ENCODE results near the gene TC2N. TPM values are rescaled to one million over a fixed set of nuclear protein-coding genes. Genes with fewer than 3 reads are reported as not detected.
"Not testable (repeated sequence)": the region's sequence is repeated elsewhere in the genome, so short reads cannot be mapped to it uniquely, and the experiment has no call there.

TC2N gene
- polyA plus RNA-seq, 6 donors from 2014 or later = 0.60 to 16.6 (median 7.4) TPM

- ATAC-seq (ENCODE audit: low read depth in 2 of 2) (no peak), DNase-seq (no peak)
- Mint-ChIP-seq H3K4me3 (no peak overlapping the region), H3K9me3 (no peaks in the 10 kb centered on the region), H3K36me3 (peaks cover 0 to 6% of the 10 kb centered on the region in 2 donors), H3K27ac (no peak overlapping the region), H3K27me3 (peaks cover 19 to 39% (median 22%) of the 10 kb centered on the region in 3 donors), H3K4me1 (no peaks in the 10 kb centered on the region)
Observed at GRCh38 chr14:91748049-91748448, 119.3 kb downstream of the TC2N start.

- DNase-seq (no peak), ATAC-seq (ENCODE audit: low read depth in 2 of 2) (no peak)
- H3K9me3 Mint-ChIP-seq = no peaks in the 10 kb centered on the region
- no peak overlapping the region for H3K27ac Mint-ChIP-seq
- no peak overlapping the region for H3K4me3 Mint-ChIP-seq
- H3K27me3 Mint-ChIP-seq = peaks cover 8 to 20% (median 14%) of the 10 kb centered on the region in 3 donors
- no peaks in the 10 kb centered on the region for H3K36me3 Mint-ChIP-seq
- H3K4me1 Mint-ChIP-seq = no peaks in the 10 kb centered on the region
Observed at GRCh38 chr14:91745344-91745743, 122.0 kb downstream of the TC2N start.

GRCh38 chr14:91744068-91744480, 123.3 kb downstream of the TC2N start:
- peaks cover 4 to 7% (median 5%) of the 10 kb centered on the region in 3 donors for H3K27me3 Mint-ChIP-seq
- no peaks in the 10 kb centered on the region for H3K36me3 Mint-ChIP-seq
- peaks cover 0 to 5% (median 0%) of the 10 kb centered on the region in 7 donors for H3K9me3 Mint-ChIP-seq
- no peak overlapping the region for H3K27ac Mint-ChIP-seq
- no peak for DNase-seq
- no peaks in the 10 kb centered on the region for H3K4me1 Mint-ChIP-seq
- no peak for ATAC-seq (ENCODE audit: low read depth in 2 of 2)
- H3K4me3 Mint-ChIP-seq = no peak overlapping the region

- DNase-seq (no peak), ATAC-seq (ENCODE audit: low read depth in 2 of 2) (no peak)
- Mint-ChIP-seq H3K27ac (no peak overlapping the region), H3K9me3 (peaks cover 0 to 7% (median 0%) of the 10 kb centered on the region in 7 donors), H3K36me3 (no peaks in the 10 kb centered on the region), H3K4me1 (no peaks in the 10 kb centered on the region), H3K4me3 (no peak overlapping the region), H3K27me3 (no peaks in the 10 kb centered on the region)
Observed at GRCh38 chr14:91743305-91743653, 124.1 kb downstream of the TC2N start.

- peaks cover 0 to 7% (median 0%) of the 10 kb centered on the region in 7 donors for H3K9me3 Mint-ChIP-seq
- H3K27me3 Mint-ChIP-seq = no peaks in the 10 kb centered on the region
- ATAC-seq (ENCODE audit: low read depth in 2 of 2) (no peak), DNase-seq (no peak)
- no peak overlapping the region for H3K4me3 Mint-ChIP-seq
- no peaks in the 10 kb centered on the region for H3K36me3 Mint-ChIP-seq
- H3K4me1 Mint-ChIP-seq = no peaks in the 10 kb centered on the region
- no peak overlapping the region for H3K27ac Mint-ChIP-seq
Observed at GRCh38 chr14:91742621-91743304, 124.6 kb downstream of the TC2N start.

GRCh38 chr14:91739867-91740266, 127.5 kb downstream of the TC2N start:
- not testable (repeated sequence) for H3K36me3 Mint-ChIP-seq; H3K4me1 Mint-ChIP-seq; H3K9me3 Mint-ChIP-seq; ATAC-seq (ENCODE audit: low read depth in 2 of 2); H3K4me3 Mint-ChIP-seq; DNase-seq
- peaks cover 10 to 17% (median 16%) of the 10 kb centered on the region in 3 donors for H3K27me3 Mint-ChIP-seq
- H3K27ac Mint-ChIP-seq = peak overlapping the region in 1 of 6 donors; percentile 58

GRCh38 chr14:91737619-91738018, 129.7 kb downstream of the TC2N start:
- peaks cover 0 to 7% (median 0%) of the 10 kb centered on the region in 7 donors for H3K9me3 Mint-ChIP-seq
- H3K4me1 Mint-ChIP-seq = no peaks in the 10 kb centered on the region
- DNase-seq (no peak), ATAC-seq (ENCODE audit: low read depth in 2 of 2) (no peak)
- H3K36me3 Mint-ChIP-seq = peaks cover 0 to 9% of the 10 kb centered on the region in 2 donors
- no peak overlapping the region for H3K4me3 Mint-ChIP-seq
- H3K27me3 Mint-ChIP-seq = peaks cover 17 to 22% (median 17%) of the 10 kb centered on the region in 3 donors
- H3K27ac Mint-ChIP-seq = no peak overlapping the region

- DNase-seq (no peak), ATAC-seq (ENCODE audit: low read depth in 2 of 2) (no peak)
- Mint-ChIP-seq H3K27me3 (peaks cover 21 to 30% (median 26%) of the 10 kb centered on the region in 3 donors), H3K4me1 (no peaks in the 10 kb centered on the region), H3K4me3 (no peak overlapping the region), H3K27ac (no peak overlapping the region), H3K36me3 (peaks cover 0 to 9% of the 10 kb centered on the region in 2 donors), H3K9me3 (no peaks in the 10 kb centered on the region)
Observed at GRCh38 chr14:91732859-91733477, 134.4 kb downstream of the TC2N start.

GRCh38 chr14:91732439-91732838, 134.9 kb downstream of the TC2N start:
- H3K9me3 Mint-ChIP-seq = no peaks in the 10 kb centered on the region
- no peak for ATAC-seq (ENCODE audit: low read depth in 2 of 2)
- no peak overlapping the region for H3K27ac Mint-ChIP-seq
- H3K4me3 Mint-ChIP-seq = no peak overlapping the region
- no peaks in the 10 kb centered on the region for H3K4me1 Mint-ChIP-seq
- H3K36me3 Mint-ChIP-seq = peaks cover 0 to 9% of the 10 kb centered on the region in 2 donors
- H3K27me3 Mint-ChIP-seq = peaks cover 21 to 30% (median 26%) of the 10 kb centered on the region in 3 donors
- no peak for DNase-seq

GRCh38 chr14:91731986-91732385, 135.3 kb downstream of the TC2N start, which contains the start of gene CATSPERB:
Gene CATSPERB (minus strand): TSS chr14:91732086. CDS start chr14:91729479, 2,607 bp downstream.
- Mint-ChIP-seq H3K9me3 (no peaks in the 10 kb centered on the region), H3K4me3 (no peak within 1 kb of the TSS), H3K4me1 (no peaks in the 10 kb centered on the region), H3K36me3 (peaks cover 0 to 8% of the 10 kb centered on the region in 2 donors), H3K27me3 (peaks cover 19 to 25% (median 23%) of the 10 kb centered on the region in 3 donors), H3K27ac (no peak within 1 kb of the TSS)
- ATAC-seq (ENCODE audit: low read depth in 2 of 2) = no peak
- DNase-seq = no peak

GRCh38 chr14:91731018-91731417, 136.3 kb downstream of the TC2N start:
- no peak for ATAC-seq (ENCODE audit: low read depth in 2 of 2)
- H3K4me3 Mint-ChIP-seq = no peak overlapping the region

GRCh38 chr14:91729756-91730155, 137.6 kb downstream of the TC2N start:
- peaks cover 10 to 16% (median 13%) of the 10 kb centered on the region in 3 donors for H3K27me3 Mint-ChIP-seq
- no peaks in the 10 kb centered on the region for H3K9me3 Mint-ChIP-seq
- no peaks in the 10 kb centered on the region for H3K4me1 Mint-ChIP-seq
- DNase-seq (no peak), ATAC-seq (ENCODE audit: low read depth in 2 of 2) (no peak)
- H3K27ac Mint-ChIP-seq = no peak overlapping the region
- H3K36me3 Mint-ChIP-seq = no peaks in the 10 kb centered on the region
- H3K4me3 Mint-ChIP-seq = no peak overlapping the region

More at GRCh38 chr14:91731018-91731417, 136.3 kb downstream of the TC2N start:
- H3K36me3 Mint-ChIP-seq = no peaks in the 10 kb centered on the region
- H3K4me1 Mint-ChIP-seq = no peaks in the 10 kb centered on the region
- H3K27ac Mint-ChIP-seq = no peak overlapping the region
- no peaks in the 10 kb centered on the region for H3K9me3 Mint-ChIP-seq
- H3K27me3 Mint-ChIP-seq = peaks cover 11 to 16% (median 16%) of the 10 kb centered on the region in 3 donors
- DNase-seq = no peak
